ENCODE results near the gene AOPEP. TPM values are rescaled to one million over a fixed set of nuclear protein-coding genes. Genes with fewer than 3 reads are reported as not detected.

The AOPEP gene
- total RNA-seq, 1 experiment from 2014 or later = 14.4 TPM

DNA sequence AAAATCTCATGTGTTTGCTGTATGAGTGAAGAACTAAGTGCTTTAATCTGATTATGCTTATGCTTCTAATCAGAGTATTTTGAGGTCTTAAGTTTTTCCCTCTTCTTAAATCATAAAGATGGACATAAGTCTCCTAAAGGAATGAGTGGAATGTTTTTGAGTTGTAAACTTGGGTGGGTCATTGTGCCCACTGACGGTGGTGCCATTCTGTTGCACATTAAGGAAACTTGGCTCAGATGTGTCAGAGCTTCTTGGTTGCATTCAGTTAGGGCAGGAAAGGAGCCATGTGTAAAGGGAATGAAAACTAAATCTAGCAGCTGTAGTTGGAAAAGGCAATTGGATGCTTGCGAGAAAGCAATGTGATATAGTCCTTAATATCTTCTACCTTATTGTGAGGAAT lies 334.4 kb downstream of the AOPEP start (continued):
- TF ChIP-seq, protein P1, sequence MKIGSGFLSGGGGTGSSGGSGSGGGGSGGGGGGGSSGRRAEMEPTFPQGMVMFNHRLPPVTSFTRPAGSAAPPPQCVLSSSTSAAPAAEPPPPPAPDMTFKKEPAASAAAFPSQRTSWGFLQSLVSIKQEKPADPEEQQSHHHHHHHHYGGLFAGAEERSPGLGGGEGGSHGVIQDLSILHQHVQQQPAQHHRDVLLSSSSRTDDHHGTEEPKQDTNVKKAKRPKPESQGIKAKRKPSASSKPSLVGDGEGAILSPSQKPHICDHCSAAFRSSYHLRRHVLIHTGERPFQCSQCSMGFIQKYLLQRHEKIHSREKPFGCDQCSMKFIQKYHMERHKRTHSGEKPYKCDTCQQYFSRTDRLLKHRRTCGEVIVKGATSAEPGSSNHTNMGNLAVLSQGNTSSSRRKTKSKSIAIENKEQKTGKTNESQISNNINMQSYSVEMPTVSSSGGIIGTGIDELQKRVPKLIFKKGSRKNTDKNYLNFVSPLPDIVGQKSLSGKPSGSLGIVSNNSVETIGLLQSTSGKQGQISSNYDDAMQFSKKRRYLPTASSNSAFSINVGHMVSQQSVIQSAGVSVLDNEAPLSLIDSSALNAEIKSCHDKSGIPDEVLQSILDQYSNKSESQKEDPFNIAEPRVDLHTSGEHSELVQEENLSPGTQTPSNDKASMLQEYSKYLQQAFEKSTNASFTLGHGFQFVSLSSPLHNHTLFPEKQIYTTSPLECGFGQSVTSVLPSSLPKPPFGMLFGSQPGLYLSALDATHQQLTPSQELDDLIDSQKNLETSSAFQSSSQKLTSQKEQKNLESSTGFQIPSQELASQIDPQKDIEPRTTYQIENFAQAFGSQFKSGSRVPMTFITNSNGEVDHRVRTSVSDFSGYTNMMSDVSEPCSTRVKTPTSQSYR (CRISPR knock-in tag; IDR thresholded peaks at IDR 0.05) = no peak
- TF ChIP-seq SMAD4 (CRISPR knock-in tag; IDR thresholded peaks at IDR 0.05) (no peak), ELF4 (CRISPR knock-in tag; IDR thresholded peaks at IDR 0.05; ENCODE audit: low read depth) (no peak), MXD4 (CRISPR knock-in tag; IDR thresholded peaks at IDR 0.05; ENCODE audit: borderline replicate concordance) (no peak), NR1H2 (CRISPR knock-in tag; IDR thresholded peaks at IDR 0.05) (no peak), NR3C1 (CRISPR knock-in tag; conservative IDR thresholded peaks at IDR 0.05; ENCODE audit: low read depth) (no peak)
- TF ChIP-seq, protein P2, sequence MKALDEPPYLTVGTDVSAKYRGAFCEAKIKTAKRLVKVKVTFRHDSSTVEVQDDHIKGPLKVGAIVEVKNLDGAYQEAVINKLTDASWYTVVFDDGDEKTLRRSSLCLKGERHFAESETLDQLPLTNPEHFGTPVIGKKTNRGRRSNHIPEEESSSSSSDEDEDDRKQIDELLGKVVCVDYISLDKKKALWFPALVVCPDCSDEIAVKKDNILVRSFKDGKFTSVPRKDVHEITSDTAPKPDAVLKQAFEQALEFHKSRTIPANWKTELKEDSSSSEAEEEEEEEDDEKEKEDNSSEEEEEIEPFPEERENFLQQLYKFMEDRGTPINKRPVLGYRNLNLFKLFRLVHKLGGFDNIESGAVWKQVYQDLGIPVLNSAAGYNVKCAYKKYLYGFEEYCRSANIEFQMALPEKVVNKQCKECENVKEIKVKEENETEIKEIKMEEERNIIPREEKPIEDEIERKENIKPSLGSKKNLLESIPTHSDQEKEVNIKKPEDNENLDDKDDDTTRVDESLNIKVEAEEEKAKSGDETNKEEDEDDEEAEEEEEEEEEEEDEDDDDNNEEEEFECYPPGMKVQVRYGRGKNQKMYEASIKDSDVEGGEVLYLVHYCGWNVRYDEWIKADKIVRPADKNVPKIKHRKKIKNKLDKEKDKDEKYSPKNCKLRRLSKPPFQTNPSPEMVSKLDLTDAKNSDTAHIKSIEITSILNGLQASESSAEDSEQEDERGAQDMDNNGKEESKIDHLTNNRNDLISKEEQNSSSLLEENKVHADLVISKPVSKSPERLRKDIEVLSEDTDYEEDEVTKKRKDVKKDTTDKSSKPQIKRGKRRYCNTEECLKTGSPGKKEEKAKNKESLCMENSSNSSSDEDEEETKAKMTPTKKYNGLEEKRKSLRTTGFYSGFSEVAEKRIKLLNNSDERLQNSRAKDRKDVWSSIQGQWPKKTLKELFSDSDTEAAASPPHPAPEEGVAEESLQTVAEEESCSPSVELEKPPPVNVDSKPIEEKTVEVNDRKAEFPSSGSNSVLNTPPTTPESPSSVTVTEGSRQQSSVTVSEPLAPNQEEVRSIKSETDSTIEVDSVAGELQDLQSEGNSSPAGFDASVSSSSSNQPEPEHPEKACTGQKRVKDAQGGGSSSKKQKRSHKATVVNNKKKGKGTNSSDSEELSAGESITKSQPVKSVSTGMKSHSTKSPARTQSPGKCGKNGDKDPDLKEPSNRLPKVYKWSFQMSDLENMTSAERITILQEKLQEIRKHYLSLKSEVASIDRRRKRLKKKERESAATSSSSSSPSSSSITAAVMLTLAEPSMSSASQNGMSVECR (CRISPR knock-in tag; IDR thresholded peaks at IDR 0.05; ENCODE audit: borderline replicate concordance) = no peak
- TF ChIP-seq, protein P3, sequence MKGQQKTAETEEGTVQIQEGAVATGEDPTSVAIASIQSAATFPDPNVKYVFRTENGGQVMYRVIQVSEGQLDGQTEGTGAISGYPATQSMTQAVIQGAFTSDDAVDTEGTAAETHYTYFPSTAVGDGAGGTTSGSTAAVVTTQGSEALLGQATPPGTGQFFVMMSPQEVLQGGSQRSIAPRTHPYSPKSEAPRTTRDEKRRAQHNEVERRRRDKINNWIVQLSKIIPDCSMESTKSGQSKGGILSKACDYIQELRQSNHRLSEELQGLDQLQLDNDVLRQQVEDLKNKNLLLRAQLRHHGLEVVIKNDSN (CRISPR knock-in tag; IDR thresholded peaks at IDR 0.05) = no peak
- TF ChIP-seq, protein P4, sequence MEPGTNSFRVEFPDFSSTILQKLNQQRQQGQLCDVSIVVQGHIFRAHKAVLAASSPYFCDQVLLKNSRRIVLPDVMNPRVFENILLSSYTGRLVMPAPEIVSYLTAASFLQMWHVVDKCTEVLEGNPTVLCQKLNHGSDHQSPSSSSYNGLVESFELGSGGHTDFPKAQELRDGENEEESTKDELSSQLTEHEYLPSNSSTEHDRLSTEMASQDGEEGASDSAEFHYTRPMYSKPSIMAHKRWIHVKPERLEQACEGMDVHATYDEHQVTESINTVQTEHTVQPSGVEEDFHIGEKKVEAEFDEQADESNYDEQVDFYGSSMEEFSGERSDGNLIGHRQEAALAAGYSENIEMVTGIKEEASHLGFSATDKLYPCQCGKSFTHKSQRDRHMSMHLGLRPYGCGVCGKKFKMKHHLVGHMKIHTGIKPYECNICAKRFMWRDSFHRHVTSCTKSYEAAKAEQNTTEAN (CRISPR knock-in tag; IDR thresholded peaks at IDR 0.05) = no peak

DNA sequence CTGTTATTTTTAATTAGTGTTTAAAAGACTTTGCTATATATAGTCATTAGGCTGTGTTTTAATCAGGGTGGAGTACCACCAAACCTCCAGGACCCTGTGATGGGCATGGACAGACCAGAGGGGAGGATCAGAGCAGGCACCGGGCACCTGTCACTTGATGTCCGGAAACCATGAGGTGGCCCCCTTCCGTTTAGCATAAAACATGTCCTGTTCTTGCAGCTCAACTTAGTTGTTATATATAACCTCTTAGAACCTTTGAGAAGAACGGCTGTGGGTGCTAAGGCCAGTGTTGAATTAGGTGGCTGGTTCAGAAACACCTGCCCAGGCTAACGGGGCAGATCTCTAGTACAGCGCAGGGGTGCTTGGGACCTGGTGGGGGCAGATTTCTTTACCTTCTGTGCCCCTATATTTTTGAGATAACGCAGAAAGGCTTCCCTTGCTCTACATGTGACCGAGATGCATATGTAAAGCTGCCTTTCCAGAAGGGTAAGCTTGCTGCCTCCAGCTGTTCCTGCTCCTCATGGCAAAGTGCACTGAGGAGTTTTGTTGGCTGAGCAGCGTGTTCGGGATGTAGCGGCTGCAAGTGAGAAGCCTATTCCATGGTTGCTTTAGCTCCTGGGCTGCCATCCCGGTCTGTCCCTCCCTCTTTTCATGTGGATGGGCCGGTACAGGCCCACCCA lies 335.6 kb downstream of the AOPEP start:
- H3K9me3 Mint-ChIP-seq = no peaks in the 10 kb centered on the region
- no peaks in the 10 kb centered on the region for H3K36me3 Mint-ChIP-seq
- ATAC-seq (no peak), DNase-seq (ENCODE audit: low spot score) (no peak)
- H3K4me3 Mint-ChIP-seq = no peak overlapping the region
- peaks cover 26% of the 10 kb centered on the region for H3K4me1 Mint-ChIP-seq
- POLR2A ChIA-PET = no interaction called here
- H3K27me3 Mint-ChIP-seq (ENCODE audit: low read depth) = no peaks in the 10 kb centered on the region
- no peak overlapping the region for H3K27ac Mint-ChIP-seq
- no peak for TF ChIP-seq RELA (CRISPR knock-in tag; IDR thresholded peaks at IDR 0.05; ENCODE audit: borderline replicate concordance)
- TF ChIP-seq ZNF263 (CRISPR knock-in tag; IDR thresholded peaks at IDR 0.05; ENCODE audit: low read depth) = no peak
- TF ChIP-seq, protein P5, sequence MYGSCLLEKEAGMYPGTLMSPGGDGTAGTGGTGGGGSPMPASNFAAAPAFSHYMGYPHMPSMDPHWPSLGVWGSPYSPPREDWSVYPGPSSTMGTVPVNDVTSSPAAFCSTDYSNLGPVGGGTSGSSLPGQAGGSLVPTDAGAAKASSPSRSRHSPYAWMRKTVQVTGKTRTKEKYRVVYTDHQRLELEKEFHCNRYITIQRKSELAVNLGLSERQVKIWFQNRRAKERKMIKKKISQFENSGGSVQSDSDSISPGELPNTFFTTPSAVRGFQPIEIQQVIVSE (CRISPR knock-in tag; IDR thresholded peaks at IDR 0.05; ENCODE audit: borderline replicate concordance) = no peak
- TF ChIP-seq, protein P3 (CRISPR knock-in tag; IDR thresholded peaks at IDR 0.05) = no peak
- CTCF ChIA-PET = interaction anchor here (0.9 to 1.9 kb wide), 4 partner anchors 11 to 106 kb away, joined by 3 to 8 read pairs (median 5); no protein-coding TSS in a partner anchor

All from WTC11 (cell line).